Renal cortex interstitium (tissue), 11 donors: Measurements from ENCODE around the gene AP5S1. TPM values are rescaled to one million over a fixed set of nuclear protein-coding genes. Genes with fewer than 3 reads are reported as not detected.
A peak's percentile ranks its signal among the peaks of the same experiment; 100 is the strongest.
"Not testable (repeated sequence)": the region's sequence is repeated elsewhere in the genome, so short reads cannot be mapped to it uniquely, and the experiment has no call there.

Experiments used
- DNase-seq, 11 donors: peaks; one replicate each; pipeline ENCODE4 v3.0.0-alpha.2; 2013; ENCODE audit warnings: low read depth in 9 of 11, low spot score in 4 of 11; ENCODE audit errors: extremely low read depth in 1 of 11
- polyA plus RNA-seq, 3 donors: library from polyadenylated mRNA; unstranded; fragments of 120-200 nt; gene quantifications; one replicate each; pipeline ENCODE4 v1.2.1, GENCODE V29; 2013; ENCODE audit not compliant: insufficient read length in 3 of 3

Gene AP5S1
- polyA plus RNA-seq, 3 donors: 8.0 to 11.8 (median 9.3) TPM

GRCh38 chr20:3785240-3786125 lies 34.9 kb upstream of the AP5S1 start:
- no peak for DNase-seq

- no peak for DNase-seq
Measured at GRCh38 chr20:3786126-3786484, 34.2 kb upstream of the AP5S1 start.

GRCh38 chr20:3786665-3787323 lies 33.6 kb upstream of the AP5S1 start, which contains the start of gene CENPB:
Gene CENPB, minus strand, starts transcription at chr20:3786740. Its CDS starts 257 bp downstream, at chr20:3786483.
- peak in 8 of 11 donors; percentile 77 to 89 (median 86) for DNase-seq

GRCh38 chr20:3787324-3788014 lies 32.9 kb upstream of the AP5S1 start:
- DNase-seq: no peak

GRCh38 chr20:3788685-3789155 lies 31.6 kb upstream of the AP5S1 start:
- no peak for DNase-seq

GRCh38 chr20:3789201-3789600 lies 31.1 kb upstream of the AP5S1 start:
- not testable (repeated sequence) for DNase-seq

- DNase-seq: not testable (repeated sequence)
Measured at GRCh38 chr20:3794168-3794567, 26.2 kb upstream of the AP5S1 start.

- DNase-seq: no peak
Measured at GRCh38 chr20:3794701-3795420, 25.5 kb upstream of the AP5S1 start.

- DNase-seq: peak in 8 of 11 donors; percentile 83 to 91 (median 84)
Measured at GRCh38 chr20:3795511-3796468, 24.6 kb upstream of the AP5S1 start, which contains the start of gene CDC25B. Gene CDC25B, plus strand, starts transcription at chr20:3796310. Its CDS starts 222 bp downstream, at chr20:3796532.

- DNase-seq: no peak
Measured at GRCh38 chr20:3796477-3797225, 23.7 kb upstream of the AP5S1 start.

GRCh38 chr20:3797226-3797545 lies 23.2 kb upstream of the AP5S1 start:
- no peak for DNase-seq

GRCh38 chr20:3797592-3798372 lies 22.6 kb upstream of the AP5S1 start:
- DNase-seq: no peak

- no peak for DNase-seq
Measured at GRCh38 chr20:3798373-3798768, 22.0 kb upstream of the AP5S1 start.

GRCh38 chr20:3798908-3799248 lies 21.5 kb upstream of the AP5S1 start:
- DNase-seq: no peak

- no peak for DNase-seq
Measured at GRCh38 chr20:3800256-3800877, 20.0 kb upstream of the AP5S1 start.

GRCh38 chr20:3800878-3801260 lies 19.5 kb upstream of the AP5S1 start:
- DNase-seq: no peak
